Thyroid gland (tissue), 4 donors: ENCODE data around the gene APOH.

Experiments
- CTCF ChIP-seq, 6 experiments: fragments of 200-600 bp in 3 of 6; fragments of 450-650 bp in 3 of 6; sonication (generic) in 3 of 6; IDR thresholded peaks; one replicate each; pipeline ENCODE4 v1.5.1; 2016 to 2019; ENCODE audit warnings: antibody characterized with exemption in 6 of 6, mild to moderate bottlenecking in 2 of 6, inconsistent platforms in 1 of 6, moderate library complexity in 1 of 6
- POLR2A ChIP-seq, 2 donors: fragments of 450-650 bp; IDR thresholded peaks; one replicate each; pipeline ENCODE4 v1.6.1; 2017; ENCODE audit warnings: antibody characterized with exemption in 2 of 2, mild to moderate bottlenecking in 2 of 2, moderate library complexity in 1 of 2

- no peak for TF ChIP-seq CTCF (IDR thresholded peaks at IDR 0.05)
- TF ChIP-seq POLR2A (IDR thresholded peaks at IDR 0.05): no peak
These were observed 42.3 kb upstream of the APOH start for GRCh38 chr17:66271512-66271911.
